ENCODE results near the gene STAG1. TPM values are rescaled to one million over a fixed set of nuclear protein-coding genes. Genes with fewer than 3 reads are reported as not detected.

The STAG1 gene
- total RNA-seq, 1 donor from 2014 or later, result 53.9 TPM

DNA sequence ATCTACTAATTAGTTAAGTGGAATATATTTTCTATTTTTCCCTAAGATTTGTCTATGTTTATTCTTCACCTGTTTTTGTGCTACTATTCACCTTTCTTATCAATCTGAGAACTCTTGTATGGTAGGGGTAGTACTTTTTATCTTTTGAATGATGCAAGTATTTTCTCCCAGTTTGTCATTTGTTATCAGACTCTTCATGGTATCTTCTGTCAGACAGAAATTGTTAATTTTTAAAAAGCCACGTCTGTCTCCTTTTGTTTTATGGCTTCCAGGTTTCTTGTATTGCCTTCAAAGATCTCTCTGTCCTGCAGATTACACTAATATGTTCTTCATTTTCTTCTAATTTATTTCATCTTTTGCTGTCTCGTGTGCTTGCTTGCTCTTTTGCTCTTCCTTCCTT, 317.7 kb downstream of the STAG1 start:
- TF ChIP-seq, protein P1, sequence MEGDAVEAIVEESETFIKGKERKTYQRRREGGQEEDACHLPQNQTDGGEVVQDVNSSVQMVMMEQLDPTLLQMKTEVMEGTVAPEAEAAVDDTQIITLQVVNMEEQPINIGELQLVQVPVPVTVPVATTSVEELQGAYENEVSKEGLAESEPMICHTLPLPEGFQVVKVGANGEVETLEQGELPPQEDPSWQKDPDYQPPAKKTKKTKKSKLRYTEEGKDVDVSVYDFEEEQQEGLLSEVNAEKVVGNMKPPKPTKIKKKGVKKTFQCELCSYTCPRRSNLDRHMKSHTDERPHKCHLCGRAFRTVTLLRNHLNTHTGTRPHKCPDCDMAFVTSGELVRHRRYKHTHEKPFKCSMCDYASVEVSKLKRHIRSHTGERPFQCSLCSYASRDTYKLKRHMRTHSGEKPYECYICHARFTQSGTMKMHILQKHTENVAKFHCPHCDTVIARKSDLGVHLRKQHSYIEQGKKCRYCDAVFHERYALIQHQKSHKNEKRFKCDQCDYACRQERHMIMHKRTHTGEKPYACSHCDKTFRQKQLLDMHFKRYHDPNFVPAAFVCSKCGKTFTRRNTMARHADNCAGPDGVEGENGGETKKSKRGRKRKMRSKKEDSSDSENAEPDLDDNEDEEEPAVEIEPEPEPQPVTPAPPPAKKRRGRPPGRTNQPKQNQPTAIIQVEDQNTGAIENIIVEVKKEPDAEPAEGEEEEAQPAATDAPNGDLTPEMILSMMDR (IDR thresholded peaks at IDR 0.05), result no peak
- H3K9me3 Mint-ChIP-seq (ENCODE audit: unreplicated experiment), result no peaks in the 10 kb centered on the region
- peaks cover 14% of the 10 kb centered on the region for H3K36me3 Mint-ChIP-seq (ENCODE audit: unreplicated experiment)
- no peaks in the 10 kb centered on the region for H3K27me3 Mint-ChIP-seq (ENCODE audit: unreplicated experiment)
- no peak overlapping the region for H3K4me3 Mint-ChIP-seq (ENCODE audit: unreplicated experiment)
- no peaks in the 10 kb centered on the region for H3K4me1 Mint-ChIP-seq (ENCODE audit: unreplicated experiment)
- no peak overlapping the region for H3K27ac Mint-ChIP-seq (ENCODE audit: unreplicated experiment)
- no peak for DNase-seq (ENCODE audit: extremely low spot score, unreplicated experiment)

DNA sequence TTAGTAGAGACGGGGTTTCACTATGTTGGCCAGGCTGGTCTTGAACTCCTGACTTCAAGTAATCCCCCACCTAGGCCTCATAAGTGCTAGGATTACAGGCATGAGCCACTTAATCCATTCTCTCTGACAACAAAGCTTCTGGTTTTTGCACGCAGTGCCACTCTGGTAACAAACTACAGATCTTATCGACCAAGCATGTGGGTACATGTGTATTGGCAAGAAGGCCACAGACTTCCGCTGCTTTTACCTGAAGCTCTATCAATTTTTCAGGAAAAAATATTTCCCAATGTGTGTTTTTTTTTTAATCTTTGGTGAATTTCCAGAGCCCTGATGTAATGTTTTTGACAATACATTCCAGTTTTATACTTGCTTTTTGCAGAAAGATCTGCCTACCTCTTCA, 319.5 kb downstream of the STAG1 start:
- H3K27me3 Mint-ChIP-seq (ENCODE audit: unreplicated experiment), result no peaks in the 10 kb centered on the region
- H3K36me3 Mint-ChIP-seq (ENCODE audit: unreplicated experiment), result peaks cover 21% of the 10 kb centered on the region
- no peak overlapping the region for H3K27ac Mint-ChIP-seq (ENCODE audit: unreplicated experiment)
- H3K4me3 Mint-ChIP-seq (ENCODE audit: unreplicated experiment), result no peak overlapping the region
- DNase-seq (ENCODE audit: extremely low spot score, unreplicated experiment), result no peak
- H3K9me3 Mint-ChIP-seq (ENCODE audit: unreplicated experiment), result no peaks in the 10 kb centered on the region
- TF ChIP-seq, protein P1 (IDR thresholded peaks at IDR 0.05), result no peak
- no peaks in the 10 kb centered on the region for H3K4me1 Mint-ChIP-seq (ENCODE audit: unreplicated experiment)

DNA sequence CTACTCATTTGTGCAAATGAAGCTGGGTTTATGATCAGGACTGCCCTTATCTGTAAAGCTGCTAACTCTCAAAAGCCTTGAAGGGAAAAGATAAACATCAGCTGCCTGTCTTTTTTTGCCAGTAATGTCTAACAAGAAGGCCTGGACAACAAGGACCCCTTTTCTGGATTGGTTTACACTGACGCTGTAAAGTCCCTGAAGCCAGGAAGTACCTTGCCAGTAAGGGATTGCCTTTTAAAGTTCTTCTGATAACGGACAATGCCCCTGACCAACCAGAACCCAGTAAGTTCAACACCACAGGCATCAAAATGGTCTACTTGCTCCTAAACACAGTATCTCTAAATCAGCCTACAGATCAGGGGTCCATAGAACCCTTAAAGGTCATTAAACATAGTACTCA, 324.0 kb downstream of the STAG1 start:
- TF ChIP-seq, protein P1 (IDR thresholded peaks at IDR 0.05), result no peak
- Mint-ChIP-seq H3K4me3 (ENCODE audit: unreplicated experiment) (no peak overlapping the region), H3K4me1 (ENCODE audit: unreplicated experiment) (no peaks in the 10 kb centered on the region), H3K27ac (ENCODE audit: unreplicated experiment) (no peak overlapping the region), H3K36me3 (ENCODE audit: unreplicated experiment) (peaks cover 23% of the 10 kb centered on the region), H3K27me3 (ENCODE audit: unreplicated experiment) (no peaks in the 10 kb centered on the region), H3K9me3 (ENCODE audit: unreplicated experiment) (no peaks in the 10 kb centered on the region)
- no peak for DNase-seq (ENCODE audit: extremely low spot score, unreplicated experiment)

DNA sequence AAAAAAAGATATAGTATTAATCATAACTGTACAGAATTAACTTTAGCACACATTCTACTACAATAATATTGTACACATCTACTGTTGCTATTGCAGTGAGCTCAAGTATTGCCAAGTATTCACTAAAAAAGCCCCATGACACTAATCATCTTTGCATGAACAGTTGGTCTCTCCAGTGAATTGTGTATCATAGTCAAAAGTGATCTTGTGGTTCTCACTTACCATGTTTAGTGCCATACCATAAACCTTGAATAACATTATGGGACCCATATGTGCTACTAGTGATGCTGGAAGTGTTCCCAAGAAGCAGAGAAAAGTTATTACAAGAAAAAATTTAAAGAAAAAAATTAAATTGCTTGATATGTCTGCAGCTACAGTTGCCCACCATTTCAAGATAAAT, 324.9 kb downstream of the STAG1 start:
- no peak for DNase-seq (ENCODE audit: extremely low spot score, unreplicated experiment)
- Mint-ChIP-seq H3K9me3 (ENCODE audit: unreplicated experiment) (no peaks in the 10 kb centered on the region), H3K4me3 (ENCODE audit: unreplicated experiment) (no peak overlapping the region), H3K27ac (ENCODE audit: unreplicated experiment) (no peak overlapping the region), H3K4me1 (ENCODE audit: unreplicated experiment) (no peaks in the 10 kb centered on the region), H3K27me3 (ENCODE audit: unreplicated experiment) (no peaks in the 10 kb centered on the region), H3K36me3 (ENCODE audit: unreplicated experiment) (peaks cover 21% of the 10 kb centered on the region)
- TF ChIP-seq, protein P1 (IDR thresholded peaks at IDR 0.05), result no peak

DNA sequence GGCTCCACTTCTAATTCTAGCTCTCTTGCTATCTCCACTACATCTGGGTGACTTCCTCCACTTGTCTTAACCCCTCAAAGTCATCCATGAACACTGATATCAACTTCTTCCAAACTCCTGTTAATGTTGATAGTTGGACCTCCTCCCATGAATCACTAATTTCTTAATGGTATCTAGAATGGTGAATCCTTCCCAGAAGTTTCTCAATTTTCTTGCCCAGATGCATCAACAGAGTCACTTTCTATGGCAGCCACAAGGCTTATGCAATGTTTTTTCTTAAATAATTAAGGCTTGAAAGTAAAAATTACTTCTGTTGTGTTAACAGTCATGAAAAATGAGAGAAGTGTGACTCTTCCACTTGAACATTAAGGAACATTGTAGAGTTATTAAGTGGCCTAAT, 337.7 kb downstream of the STAG1 start:
- H3K9me3 Mint-ChIP-seq (ENCODE audit: unreplicated experiment), result no peaks in the 10 kb centered on the region
- H3K27me3 Mint-ChIP-seq (ENCODE audit: unreplicated experiment), result no peaks in the 10 kb centered on the region
- DNase-seq (ENCODE audit: extremely low spot score, unreplicated experiment), result no peak
- H3K36me3 Mint-ChIP-seq (ENCODE audit: unreplicated experiment), result peaks cover 20% of the 10 kb centered on the region
- no peak overlapping the region for H3K4me3 Mint-ChIP-seq (ENCODE audit: unreplicated experiment)
- TF ChIP-seq, protein P1 (IDR thresholded peaks at IDR 0.05), result no peak
- peaks cover 2% of the 10 kb centered on the region for H3K4me1 Mint-ChIP-seq (ENCODE audit: unreplicated experiment)
- H3K27ac Mint-ChIP-seq (ENCODE audit: unreplicated experiment), result no peak overlapping the region
